Neural progenitor cell (in vitro differentiated cells): Measurements from ENCODE around the gene PAQR6.

Source experiments
- CTCF ChIP-seq: fragments of 200-600 bp; sonication (generic); IDR thresholded peaks from 2 replicates; pipeline ENCODE4 v1.5.1; 2017; ENCODE audit warnings: antibody characterized with exemption, mild to moderate bottlenecking
- EZH2 ChIP-seq: fragments of 200-600 bp; sonication (generic); IDR thresholded peaks from 2 replicates; pipeline ENCODE4 v1.6.1; 2017; ENCODE audit warnings: antibody characterized with exemption, mild to moderate bottlenecking, moderate library complexity

GRCh38 chr1:156279837-156280236, 32.0 kb upstream of the PAQR6 start:
- TF ChIP-seq CTCF (no peak), EZH2 (no peak)
